Measurements from ENCODE around the gene NADK.
A peak's percentile ranks its signal among the peaks of the same experiment; 100 is the strongest.
"Not testable (repeated sequence)": the region's sequence is repeated elsewhere in the genome, so short reads cannot be mapped to it uniquely, and the experiment has no call there.

The NADK gene

GRCh38 chr1:1749941-1750340 is 28.3 kb downstream of the NADK start:
- H3K27ac ChIP-seq (replicated peaks; ENCODE audit: low read length); H3K14ac ChIP-seq (ENCODE audit: low read length); H4K8ac ChIP-seq (ENCODE audit: low read depth, low read length); H3K27me3 ChIP-seq (ENCODE audit: control insufficient read depth in 3 of 3, insufficient read depth in 3 of 3, low read depth in 1 of 3, low read length in 3 of 3); H3K18ac ChIP-seq (ENCODE audit: low read length); H3K4me1 ChIP-seq (ENCODE audit: control insufficient read depth in 2 of 2, insufficient read depth in 1 of 2, low read depth in 1 of 2, low read length in 2 of 2); H2BK120ac ChIP-seq (ENCODE audit: low read depth, low read length); H4K91ac ChIP-seq (ENCODE audit: low read depth, low read length, poor library complexity); H3K23ac ChIP-seq (ENCODE audit: low read depth, low read length, poor library complexity); H3K9ac ChIP-seq (ENCODE audit: low read depth, low read length, poor library complexity); H3K4me2 ChIP-seq (ENCODE audit: insufficient read depth, low read length, poor library complexity, severe bottlenecking); H3K79me1 ChIP-seq (ENCODE audit: low read depth, low read length); DNase-seq (ENCODE audit: low spot score); H3K4ac ChIP-seq (ENCODE audit: low read length); H3K4me3 ChIP-seq (ENCODE audit: low read length in 2 of 2); H2BK5ac ChIP-seq (ENCODE audit: low read length); H2BK12ac ChIP-seq (ENCODE audit: low read length); H2BK15ac ChIP-seq (ENCODE audit: low read length); H2AK5ac ChIP-seq (ENCODE audit: low read depth, low read length); H3K9me3 ChIP-seq (replicated peaks in 1 of 2; ENCODE audit: control insufficient read depth in 2 of 2, insufficient read depth in 1 of 2, low read depth in 1 of 2, low read length in 2 of 2); H2AFZ ChIP-seq (ENCODE audit: low read length): not testable (repeated sequence)
- no CpG with 5 or more reads among the region's 9 CpGs for WGBS, 2 donors (ENCODE audit: extremely low coverage in 2 of 2, insufficient read length in 2 of 2, insufficient replicate concordance in 1 of 2)
- peaks cover 11 to 22% of the 10 kb centered on the region in 2 donors for H3K36me3 ChIP-seq (replicated peaks in 1 of 2; ENCODE audit: control insufficient read depth in 2 of 2, insufficient read depth in 2 of 2, low read length in 2 of 2)

- no peak overlapping the region for H4K8ac ChIP-seq (ENCODE audit: low read depth, low read length)
- no peak overlapping the region for H3K14ac ChIP-seq (ENCODE audit: low read length)
- H3K27me3 ChIP-seq (ENCODE audit: control insufficient read depth in 3 of 3, insufficient read depth in 3 of 3, low read depth in 1 of 3, low read length in 3 of 3) = no peaks in the 10 kb centered on the region
- H3K4me3 ChIP-seq (ENCODE audit: low read length in 2 of 2) = no peak overlapping the region
- H3K79me1 ChIP-seq (ENCODE audit: low read depth, low read length) = peaks cover 2% of the 10 kb centered on the region
- peak overlapping the region; percentile 66 for H3K4ac ChIP-seq (ENCODE audit: low read length)
- peak overlapping the region; percentile 33 for H2BK15ac ChIP-seq (ENCODE audit: low read length)
- DNase-seq (ENCODE audit: low spot score) = no peak
- H2BK120ac ChIP-seq (ENCODE audit: low read depth, low read length) = no peak overlapping the region
- peak overlapping the region; percentile 44 for H3K9ac ChIP-seq (ENCODE audit: low read depth, low read length, poor library complexity)
- H2BK5ac ChIP-seq (ENCODE audit: low read length) = peak overlapping the region; percentile 39
- H3K9me3 ChIP-seq (replicated peaks in 1 of 2; ENCODE audit: control insufficient read depth in 2 of 2, insufficient read depth in 1 of 2, low read depth in 1 of 2, low read length in 2 of 2) = peaks cover 0 to 1% of the 10 kb centered on the region in 2 donors
- H3K23ac ChIP-seq (ENCODE audit: low read depth, low read length, poor library complexity) = no peak overlapping the region
- no peak overlapping the region for H3K4me2 ChIP-seq (ENCODE audit: insufficient read depth, low read length, poor library complexity, severe bottlenecking)
- H4K91ac ChIP-seq (ENCODE audit: low read depth, low read length, poor library complexity) = no peak overlapping the region
- peak overlapping the region; percentile 56 for H2AK5ac ChIP-seq (ENCODE audit: low read depth, low read length)
- H3K18ac ChIP-seq (ENCODE audit: low read length) = no peak overlapping the region
- peaks cover 4 to 13% of the 10 kb centered on the region in 2 donors for H3K36me3 ChIP-seq (replicated peaks in 1 of 2; ENCODE audit: control insufficient read depth in 2 of 2, insufficient read depth in 2 of 2, low read length in 2 of 2)
- no CpG with 5 or more reads among the region's 18 CpGs for WGBS, 2 donors (ENCODE audit: extremely low coverage in 2 of 2, insufficient read length in 2 of 2, insufficient replicate concordance in 1 of 2)
- no peaks in the 10 kb centered on the region for H3K4me1 ChIP-seq (ENCODE audit: control insufficient read depth in 2 of 2, insufficient read depth in 1 of 2, low read depth in 1 of 2, low read length in 2 of 2)
- no peak overlapping the region for H3K27ac ChIP-seq (replicated peaks; ENCODE audit: low read length)
- H2BK12ac ChIP-seq (ENCODE audit: low read length) = peak overlapping the region; percentile 30
- no peak overlapping the region for H2AFZ ChIP-seq (ENCODE audit: low read length)
Observed at GRCh38 chr1:1748686-1749321, 29.5 kb downstream of the NADK start.

- not testable (repeated sequence) for H2BK12ac ChIP-seq (ENCODE audit: low read length); H3K9me3 ChIP-seq (replicated peaks in 1 of 2; ENCODE audit: control insufficient read depth in 2 of 2, insufficient read depth in 1 of 2, low read depth in 1 of 2, low read length in 2 of 2); H2AK5ac ChIP-seq (ENCODE audit: low read depth, low read length); H3K4me1 ChIP-seq (ENCODE audit: control insufficient read depth in 2 of 2, insufficient read depth in 1 of 2, low read depth in 1 of 2, low read length in 2 of 2); DNase-seq (ENCODE audit: low spot score); H3K18ac ChIP-seq (ENCODE audit: low read length); H2BK5ac ChIP-seq (ENCODE audit: low read length); H3K4ac ChIP-seq (ENCODE audit: low read length); H3K79me1 ChIP-seq (ENCODE audit: low read depth, low read length); H4K8ac ChIP-seq (ENCODE audit: low read depth, low read length); H2BK15ac ChIP-seq (ENCODE audit: low read length); H2BK120ac ChIP-seq (ENCODE audit: low read depth, low read length); H3K9ac ChIP-seq (ENCODE audit: low read depth, low read length, poor library complexity); H4K91ac ChIP-seq (ENCODE audit: low read depth, low read length, poor library complexity); H3K14ac ChIP-seq (ENCODE audit: low read length); H3K23ac ChIP-seq (ENCODE audit: low read depth, low read length, poor library complexity); H3K27me3 ChIP-seq (ENCODE audit: control insufficient read depth in 3 of 3, insufficient read depth in 3 of 3, low read depth in 1 of 3, low read length in 3 of 3)
- Histone ChIP-seq H3K4me3 (ENCODE audit: low read length in 2 of 2) (peak overlapping the region in 1 of 2 donors; percentile 44), H3K36me3 (replicated peaks in 1 of 2; ENCODE audit: control insufficient read depth in 2 of 2, insufficient read depth in 2 of 2, low read length in 2 of 2) (peaks cover 2 to 13% of the 10 kb centered on the region in 2 donors), H3K4me2 (ENCODE audit: insufficient read depth, low read length, poor library complexity, severe bottlenecking) (peak overlapping the region; percentile 43), H3K27ac (replicated peaks; ENCODE audit: low read length) (peak overlapping the region; percentile 96), H2AFZ (ENCODE audit: low read length) (peak overlapping the region; percentile 43)
- WGBS, 2 donors (ENCODE audit: extremely low coverage in 2 of 2, insufficient read length in 2 of 2, insufficient replicate concordance in 1 of 2) = no CpG with 5 or more reads among the region's 35 CpGs
Observed at GRCh38 chr1:1746566-1746909, 31.7 kb downstream of the NADK start.

- H2AK5ac ChIP-seq (ENCODE audit: low read depth, low read length); H3K27me3 ChIP-seq (ENCODE audit: control insufficient read depth in 3 of 3, insufficient read depth in 3 of 3, low read depth in 1 of 3, low read length in 3 of 3); H3K4me1 ChIP-seq (ENCODE audit: control insufficient read depth in 2 of 2, insufficient read depth in 1 of 2, low read depth in 1 of 2, low read length in 2 of 2); H4K8ac ChIP-seq (ENCODE audit: low read depth, low read length); H3K79me1 ChIP-seq (ENCODE audit: low read depth, low read length); H2BK15ac ChIP-seq (ENCODE audit: low read length); H3K14ac ChIP-seq (ENCODE audit: low read length); H3K4ac ChIP-seq (ENCODE audit: low read length); H3K9me3 ChIP-seq (replicated peaks in 1 of 2; ENCODE audit: control insufficient read depth in 2 of 2, insufficient read depth in 1 of 2, low read depth in 1 of 2, low read length in 2 of 2); H3K23ac ChIP-seq (ENCODE audit: low read depth, low read length, poor library complexity); H2BK12ac ChIP-seq (ENCODE audit: low read length); H4K91ac ChIP-seq (ENCODE audit: low read depth, low read length, poor library complexity); H2BK120ac ChIP-seq (ENCODE audit: low read depth, low read length); H2BK5ac ChIP-seq (ENCODE audit: low read length): not testable (repeated sequence)
- peaks cover 2 to 13% of the 10 kb centered on the region in 2 donors for H3K36me3 ChIP-seq (replicated peaks in 1 of 2; ENCODE audit: control insufficient read depth in 2 of 2, insufficient read depth in 2 of 2, low read length in 2 of 2)
- H3K4me2 ChIP-seq (ENCODE audit: insufficient read depth, low read length, poor library complexity, severe bottlenecking) = peak overlapping the region; percentile 43
- peak overlapping the region; percentile 44 to 79 for H3K4me3 ChIP-seq (ENCODE audit: low read length in 2 of 2)
- peak; percentile 84 for DNase-seq (ENCODE audit: low spot score)
- peak overlapping the region; percentile 81 for H3K18ac ChIP-seq (ENCODE audit: low read length)
- H3K9ac ChIP-seq (ENCODE audit: low read depth, low read length, poor library complexity) = peak overlapping the region; percentile 44
- H2AFZ ChIP-seq (ENCODE audit: low read length) = peak overlapping the region; percentile 43
- H3K27ac ChIP-seq (replicated peaks; ENCODE audit: low read length) = peak overlapping the region; percentile 96
- no CpG with 5 or more reads among the region's 101 CpGs for WGBS, 2 donors (ENCODE audit: extremely low coverage in 2 of 2, insufficient read length in 2 of 2, insufficient replicate concordance in 1 of 2)
Observed at GRCh38 chr1:1745651-1746565, 32.4 kb downstream of the NADK start.

Data from neuronal stem cell (in vitro differentiated cells).